B cell (primary cell): ENCODE results near the gene ULBP1.

Source experiments
- EZH2 ChIP-seq: IDR thresholded peaks from 2 replicates; pipeline ENCODE4 v1.6.1; 2012; ENCODE audit warnings: borderline replicate concordance, low read depth, mild to moderate bottlenecking, moderate library complexity, low read length; ENCODE audit not compliant: insufficient read depth, poor library complexity, severe bottlenecking
- TF ChIP-seq, protein P1 (sequence below): fragments of 200-600 bp; IDR thresholded peaks from one replicate; pipeline ENCODE4 v1.8.0; 2022; ENCODE audit warnings: antibody characterized with exemption, mild to moderate bottlenecking

DNA sequence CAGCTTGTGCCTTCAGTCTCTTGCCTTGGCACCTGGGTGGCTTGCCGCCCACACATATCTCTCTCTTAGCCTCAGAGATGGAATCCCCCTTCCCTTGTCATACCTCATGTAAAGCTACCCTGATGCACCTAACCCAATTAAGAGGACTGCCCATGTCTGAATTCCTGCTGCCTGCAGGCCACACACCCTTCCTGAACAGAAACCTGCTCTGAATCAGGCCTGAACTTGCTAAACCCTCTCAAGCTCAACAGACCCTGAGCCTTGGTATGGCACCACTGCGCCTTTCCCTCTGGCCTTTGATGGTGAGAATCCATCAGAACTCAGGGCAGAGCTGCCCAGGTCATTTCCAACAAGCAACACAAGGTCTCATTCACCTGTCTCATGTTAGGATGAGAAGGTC lies 46.1 kb upstream of the ULBP1 start:
- TF ChIP-seq, protein P1, sequence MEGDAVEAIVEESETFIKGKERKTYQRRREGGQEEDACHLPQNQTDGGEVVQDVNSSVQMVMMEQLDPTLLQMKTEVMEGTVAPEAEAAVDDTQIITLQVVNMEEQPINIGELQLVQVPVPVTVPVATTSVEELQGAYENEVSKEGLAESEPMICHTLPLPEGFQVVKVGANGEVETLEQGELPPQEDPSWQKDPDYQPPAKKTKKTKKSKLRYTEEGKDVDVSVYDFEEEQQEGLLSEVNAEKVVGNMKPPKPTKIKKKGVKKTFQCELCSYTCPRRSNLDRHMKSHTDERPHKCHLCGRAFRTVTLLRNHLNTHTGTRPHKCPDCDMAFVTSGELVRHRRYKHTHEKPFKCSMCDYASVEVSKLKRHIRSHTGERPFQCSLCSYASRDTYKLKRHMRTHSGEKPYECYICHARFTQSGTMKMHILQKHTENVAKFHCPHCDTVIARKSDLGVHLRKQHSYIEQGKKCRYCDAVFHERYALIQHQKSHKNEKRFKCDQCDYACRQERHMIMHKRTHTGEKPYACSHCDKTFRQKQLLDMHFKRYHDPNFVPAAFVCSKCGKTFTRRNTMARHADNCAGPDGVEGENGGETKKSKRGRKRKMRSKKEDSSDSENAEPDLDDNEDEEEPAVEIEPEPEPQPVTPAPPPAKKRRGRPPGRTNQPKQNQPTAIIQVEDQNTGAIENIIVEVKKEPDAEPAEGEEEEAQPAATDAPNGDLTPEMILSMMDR = no peak
- TF ChIP-seq EZH2 = no peak
